ENCODE measurements around the gene ISYNA1. TPM values are rescaled to one million over a fixed set of nuclear protein-coding genes. Genes with fewer than 3 reads are reported as not detected.

ISYNA1 gene
- total and polyA plus RNA-seq, 2 of the 4 experiments (the other 2 are of a cell fraction) = 3.4 to 24.7 TPM

GRCh38 chr19:18397242-18398202, 40.4 kb downstream of the ISYNA1 start, which contains the start of gene LRRC25 (continued):
- TF ChIP-seq SMC3 (IDR thresholded peaks at IDR 0.05; ENCODE audit: low read depth, low read length) = no peak
- no peak for TF ChIP-seq MXI1 (IDR thresholded peaks at IDR 0.05; ENCODE audit: borderline replicate concordance, low read depth, low read length)

DNA sequence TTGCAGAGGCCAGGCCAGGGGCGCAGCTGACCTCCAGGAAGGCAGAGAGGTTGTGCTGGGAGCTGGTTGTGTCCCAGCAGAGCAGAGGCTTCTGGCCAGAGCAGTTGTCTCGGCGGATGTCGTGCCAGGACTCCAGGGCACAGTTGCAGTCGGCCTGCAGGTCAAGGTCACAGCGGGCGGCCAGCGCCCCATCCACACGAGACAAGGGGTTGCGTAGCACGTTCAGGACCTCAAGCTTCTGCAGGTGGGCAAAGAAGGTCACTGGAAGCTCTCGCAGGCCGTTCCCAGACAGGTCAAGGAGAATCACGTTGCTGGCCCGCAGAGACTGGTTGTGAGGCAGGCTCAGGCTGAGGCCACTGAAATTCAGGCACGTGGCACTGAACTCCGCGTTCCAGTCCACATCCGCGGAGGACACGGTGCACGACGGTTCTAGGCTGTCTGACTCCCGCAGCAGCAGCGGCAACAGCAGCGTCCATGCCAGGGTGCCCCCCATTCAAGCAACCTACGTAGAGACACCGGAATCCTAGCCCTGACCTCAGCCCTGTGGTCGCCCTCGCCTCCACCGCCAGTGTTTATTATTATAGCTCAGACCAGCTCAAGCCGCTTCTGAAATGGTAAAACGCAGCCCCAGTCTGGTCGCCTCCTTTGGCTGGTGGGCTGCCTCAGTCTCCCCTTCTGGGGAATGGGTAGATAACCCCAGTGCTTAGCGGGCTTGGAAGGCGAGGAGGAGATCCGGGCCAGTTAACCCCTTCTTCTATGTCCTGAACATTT, 41.3 kb downstream of the ISYNA1 start:
- no peaks in the 10 kb centered on the region for H3K27me3 ChIP-seq (ENCODE audit: control insufficient read depth, insufficient read depth, low read length)
- no peak overlapping the region for H4K8ac ChIP-seq (ENCODE audit: low read depth in 2 of 2, low read length in 2 of 2)
- peak overlapping the region; percentile 43; the same call in 1 of the 2 replicates for H2AK5ac ChIP-seq (ENCODE audit: low read depth, low read length)
- H3K27ac ChIP-seq (ENCODE audit: insufficient read depth, low read length) = no peak overlapping the region
- H4K20me1 ChIP-seq (ENCODE audit: insufficient read depth, low read length) = no peaks in the 10 kb centered on the region
- 59% methylated on average over 26 of the region's 37 CpGs; no CpG with 5 or more reads in 1 of the 2 experiments for WGBS, 2 experiments (ENCODE audit: extremely low coverage in 2 of 2, insufficient read length in 1 of 2)
- no peak overlapping the region for H2BK5ac ChIP-seq (ENCODE audit: low read depth, low read length, poor library complexity, severe bottlenecking)
- H2BK120ac ChIP-seq (ENCODE audit: low read depth, low read length) = no peak overlapping the region
- no peak overlapping the region for H3K23ac ChIP-seq (ENCODE audit: low read depth, low read length)
- dilution Hi-C loops (cut with HindIII; ENCODE audit: low sequenced_read_pairs, unreplicated experiment) = no loop called here
- no peak overlapping the region for H2BK15ac ChIP-seq (ENCODE audit: low read depth, low read length)
- H4K91ac ChIP-seq (ENCODE audit: insufficient read depth, low read depth, low read length) = 0 out of 2 replicates have a peak overlapping the region, but pooled peaks have one; percentile 1
- H2AFZ ChIP-seq (replicated peaks; ENCODE audit: low read length, poor library complexity) = no peak overlapping the region
- no peaks in the 10 kb centered on the region for H3K9me3 ChIP-seq (ENCODE audit: control insufficient read depth, insufficient read depth, low read length)
- ATAC-seq (ENCODE audit: low read depth) = no peak
- H3K18ac ChIP-seq (ENCODE audit: low read depth, low read length) = no peak overlapping the region
- peak overlapping the region; percentile 52 for H2AK9ac ChIP-seq (replicated peaks; ENCODE audit: low read depth, low read length, poor library complexity)
- ChIA-PET CTCF (no interaction called here), POLR2A (ENCODE audit: unreplicated experiment) (no interaction called here)
- no peak overlapping the region for H3K9ac ChIP-seq (ENCODE audit: low read depth, low read length)
- H3K4me1 ChIP-seq (ENCODE audit: control insufficient read depth, insufficient read depth, low read length) = peaks cover 22% of the 10 kb centered on the region
- peak overlapping the region; percentile 59; the same call in 1 of the 2 replicates for H2BK20ac ChIP-seq (ENCODE audit: low read depth, low read length)
- no peak overlapping the region for H3K4me3 ChIP-seq (ENCODE audit: insufficient read depth, low read depth, low read length)
- H3K9me1 ChIP-seq (ENCODE audit: insufficient read depth, low read length) = peaks cover 6% of the 10 kb centered on the region; the same call in 1 of the 2 replicates
- no peak overlapping the region for H4K5ac ChIP-seq (ENCODE audit: low read depth, low read length)
- no peak for DNase-seq
- intact Hi-C loops (cut with micrococcal nuclease) = no loop called here
- 0 out of 2 replicates have a peak overlapping the region, but pooled peaks have one; percentile 20 for H3K4ac ChIP-seq (ENCODE audit: low read depth, low read length)
- no TSS peak for BruUV-seq (replicated peaks)
- H3K14ac ChIP-seq (replicated peaks; ENCODE audit: low read depth, low read length) = no peak overlapping the region
- H3K56ac ChIP-seq (ENCODE audit: extremely low read depth, insufficient read depth, low read length) = no peak overlapping the region
- no peaks in the 10 kb centered on the region for H3K79me1 ChIP-seq (ENCODE audit: low read depth in 1 of 2, low read length in 2 of 2)
- in situ Hi-C loops (cut with MboI; ENCODE audit: low sequenced_read_pairs) = no loop called here
- no peak overlapping the region for H3K4me2 ChIP-seq (ENCODE audit: low read depth, low read length)
- H3K36me3 ChIP-seq (ENCODE audit: control insufficient read depth, insufficient read depth, low read length) = no peaks in the 10 kb centered on the region
- TF ChIP-seq RAD21 (IDR thresholded peaks at IDR 0.05; ENCODE audit: low read length) = no peak
- no peak for TF ChIP-seq FOS (IDR thresholded peaks at IDR 0.05; ENCODE audit: low read depth, low read length)
- no peak for TF ChIP-seq MXI1 (IDR thresholded peaks at IDR 0.05; ENCODE audit: borderline replicate concordance, low read depth, low read length)
- TF ChIP-seq, protein P1, sequence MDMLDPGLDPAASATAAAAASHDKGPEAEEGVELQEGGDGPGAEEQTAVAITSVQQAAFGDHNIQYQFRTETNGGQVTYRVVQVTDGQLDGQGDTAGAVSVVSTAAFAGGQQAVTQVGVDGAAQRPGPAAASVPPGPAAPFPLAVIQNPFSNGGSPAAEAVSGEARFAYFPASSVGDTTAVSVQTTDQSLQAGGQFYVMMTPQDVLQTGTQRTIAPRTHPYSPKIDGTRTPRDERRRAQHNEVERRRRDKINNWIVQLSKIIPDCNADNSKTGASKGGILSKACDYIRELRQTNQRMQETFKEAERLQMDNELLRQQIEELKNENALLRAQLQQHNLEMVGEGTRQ (IDR thresholded peaks at IDR 0.05; ENCODE audit: low read depth, low read length) = no peak
- TF ChIP-seq RFX5 (IDR thresholded peaks at IDR 0.05; ENCODE audit: low read depth, low read length) = no peak
- no peak for TF ChIP-seq MAFK (IDR thresholded peaks at IDR 0.05; ENCODE audit: low read depth, low read length)
- TF ChIP-seq CEBPB (IDR thresholded peaks at IDR 0.05; ENCODE audit: low read depth, low read length) = no peak
- no peak for TF ChIP-seq BHLHE40 (IDR thresholded peaks at IDR 0.05; ENCODE audit: low read depth, low read length)
- TF ChIP-seq, protein P2, sequence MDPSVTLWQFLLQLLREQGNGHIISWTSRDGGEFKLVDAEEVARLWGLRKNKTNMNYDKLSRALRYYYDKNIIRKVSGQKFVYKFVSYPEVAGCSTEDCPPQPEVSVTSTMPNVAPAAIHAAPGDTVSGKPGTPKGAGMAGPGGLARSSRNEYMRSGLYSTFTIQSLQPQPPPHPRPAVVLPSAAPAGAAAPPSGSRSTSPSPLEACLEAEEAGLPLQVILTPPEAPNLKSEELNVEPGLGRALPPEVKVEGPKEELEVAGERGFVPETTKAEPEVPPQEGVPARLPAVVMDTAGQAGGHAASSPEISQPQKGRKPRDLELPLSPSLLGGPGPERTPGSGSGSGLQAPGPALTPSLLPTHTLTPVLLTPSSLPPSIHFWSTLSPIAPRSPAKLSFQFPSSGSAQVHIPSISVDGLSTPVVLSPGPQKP (IDR thresholded peaks at IDR 0.05; ENCODE audit: borderline replicate concordance, low read depth, low read length) = no peak
